IPS-NIHi11 (cell line): Measurements from ENCODE around the gene PCDHA9.
A peak's percentile ranks its signal among the peaks of the same experiment; 100 is the strongest.

Experiments used
- DNase-seq: peaks from one replicate; pipeline ENCODE4 v3.0.0; 2012; ENCODE audit warnings: mixed read lengths, low spot score

The PCDHA9 gene

GRCh38 chr5:140881889-140882590 lies 33.9 kb downstream of the PCDHA9 start, which contains the start of gene PCDHA13:
PCDHA13 (plus strand) TSS chr5:140882124; CDS start chr5:140882269, 145 bp downstream.
- no peak for DNase-seq

DNA sequence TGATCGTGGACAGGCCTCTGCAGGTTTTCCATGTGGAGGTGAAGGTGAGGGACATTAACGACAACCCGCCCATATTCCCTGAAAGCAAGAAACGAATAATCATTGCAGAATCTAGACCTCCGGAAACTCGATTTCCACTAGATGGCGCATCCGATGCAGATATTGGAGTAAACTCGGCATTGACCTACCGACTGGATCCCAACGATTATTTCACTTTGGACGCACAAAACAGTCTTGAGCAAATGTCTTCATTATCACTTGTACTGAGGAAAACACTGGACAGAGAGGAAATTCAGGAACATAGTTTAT lies 34.4 kb downstream of the PCDHA9 start:
- DNase-seq, result peak; percentile 58

DNA sequence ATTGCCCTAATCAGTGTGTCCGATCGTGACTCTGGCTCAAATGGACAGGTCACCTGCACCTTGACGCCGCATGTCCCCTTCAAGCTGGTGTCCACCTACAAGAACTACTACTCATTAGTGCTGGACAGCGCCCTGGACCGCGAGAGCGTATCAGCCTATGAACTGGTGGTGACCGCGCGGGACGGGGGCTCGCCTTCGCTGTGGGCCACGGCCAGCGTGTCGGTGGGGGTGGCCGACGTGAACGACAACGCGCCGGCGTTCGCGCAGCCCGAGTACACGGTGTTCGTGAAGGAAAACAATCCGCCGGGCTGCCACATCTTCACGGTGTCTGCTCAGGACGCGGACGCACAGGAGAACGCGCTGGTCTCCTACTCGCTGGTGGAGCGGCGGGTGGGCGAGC lies 35.2 kb downstream of the PCDHA9 start:
- no peak for DNase-seq

- DNase-seq, result no peak
Observed at GRCh38 chr5:140883927-140884697, 35.9 kb downstream of the PCDHA9 start.
